ENCODE measurements around the gene KRT81. TPM values are rescaled to one million over a fixed set of nuclear protein-coding genes. Genes with fewer than 3 reads are reported as not detected.

KRT81 gene
- total RNA-seq, 1 donor from 2014 or later = not detected

DNA sequence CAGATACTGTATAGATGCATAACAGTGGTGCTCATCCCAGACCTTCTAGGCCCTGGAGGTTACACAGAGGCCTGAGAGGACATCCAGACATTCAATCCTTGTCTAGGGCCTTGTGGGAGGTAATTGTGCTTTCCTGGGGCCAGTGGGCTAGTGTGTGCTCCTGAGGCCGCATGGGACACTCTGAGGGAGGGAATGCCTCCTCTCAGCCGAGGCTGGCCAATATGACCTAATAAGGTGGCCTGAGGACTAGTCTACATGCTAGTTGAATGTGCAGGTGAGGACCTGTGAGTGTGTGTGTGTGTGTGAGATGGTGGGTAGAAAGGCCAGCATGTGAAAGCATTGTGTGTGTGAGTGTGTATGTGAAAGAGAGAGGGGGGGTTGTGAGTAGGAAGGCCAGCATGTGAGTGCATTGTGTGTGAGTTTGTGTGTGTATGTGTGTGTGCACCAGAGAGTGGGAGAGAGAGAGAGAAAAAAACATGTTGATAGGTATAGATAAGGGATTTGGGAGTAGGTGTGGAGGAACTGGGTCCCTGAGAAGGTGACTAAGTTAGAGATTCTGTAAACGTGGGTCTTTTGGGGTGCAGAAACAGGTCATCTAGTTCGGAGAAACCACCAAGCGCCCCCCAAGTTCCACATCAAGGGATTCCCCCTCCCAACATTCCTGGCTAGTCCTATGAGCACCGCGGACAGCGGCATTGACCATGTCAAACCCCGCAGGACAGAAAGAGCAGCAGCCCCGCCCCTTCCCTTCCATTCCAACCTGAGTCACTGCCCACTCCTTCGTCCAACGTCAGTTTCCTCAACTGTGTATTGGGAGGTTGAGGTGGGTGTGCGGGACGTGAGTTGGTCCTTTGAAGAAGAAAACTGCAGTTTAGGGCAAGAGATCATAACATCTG lies 9.7 kb upstream of the KRT81 start:
- Histone ChIP-seq H3K4me1 (no peaks in the 10 kb centered on the region), H3K27me3 (no peaks in the 10 kb centered on the region), H3K4me3 (no peak overlapping the region), H3K27ac (no peak overlapping the region), H3K36me3 (no peaks in the 10 kb centered on the region), H3K9me3 (no peaks in the 10 kb centered on the region)
- no peak for DNase-seq (ENCODE audit: low spot score in 2 of 2)
- TF ChIP-seq, protein P1, sequence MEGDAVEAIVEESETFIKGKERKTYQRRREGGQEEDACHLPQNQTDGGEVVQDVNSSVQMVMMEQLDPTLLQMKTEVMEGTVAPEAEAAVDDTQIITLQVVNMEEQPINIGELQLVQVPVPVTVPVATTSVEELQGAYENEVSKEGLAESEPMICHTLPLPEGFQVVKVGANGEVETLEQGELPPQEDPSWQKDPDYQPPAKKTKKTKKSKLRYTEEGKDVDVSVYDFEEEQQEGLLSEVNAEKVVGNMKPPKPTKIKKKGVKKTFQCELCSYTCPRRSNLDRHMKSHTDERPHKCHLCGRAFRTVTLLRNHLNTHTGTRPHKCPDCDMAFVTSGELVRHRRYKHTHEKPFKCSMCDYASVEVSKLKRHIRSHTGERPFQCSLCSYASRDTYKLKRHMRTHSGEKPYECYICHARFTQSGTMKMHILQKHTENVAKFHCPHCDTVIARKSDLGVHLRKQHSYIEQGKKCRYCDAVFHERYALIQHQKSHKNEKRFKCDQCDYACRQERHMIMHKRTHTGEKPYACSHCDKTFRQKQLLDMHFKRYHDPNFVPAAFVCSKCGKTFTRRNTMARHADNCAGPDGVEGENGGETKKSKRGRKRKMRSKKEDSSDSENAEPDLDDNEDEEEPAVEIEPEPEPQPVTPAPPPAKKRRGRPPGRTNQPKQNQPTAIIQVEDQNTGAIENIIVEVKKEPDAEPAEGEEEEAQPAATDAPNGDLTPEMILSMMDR (IDR thresholded peaks at IDR 0.05) = no peak
- intact Hi-C loops (cut with DNase I) = no loop called here

DNA sequence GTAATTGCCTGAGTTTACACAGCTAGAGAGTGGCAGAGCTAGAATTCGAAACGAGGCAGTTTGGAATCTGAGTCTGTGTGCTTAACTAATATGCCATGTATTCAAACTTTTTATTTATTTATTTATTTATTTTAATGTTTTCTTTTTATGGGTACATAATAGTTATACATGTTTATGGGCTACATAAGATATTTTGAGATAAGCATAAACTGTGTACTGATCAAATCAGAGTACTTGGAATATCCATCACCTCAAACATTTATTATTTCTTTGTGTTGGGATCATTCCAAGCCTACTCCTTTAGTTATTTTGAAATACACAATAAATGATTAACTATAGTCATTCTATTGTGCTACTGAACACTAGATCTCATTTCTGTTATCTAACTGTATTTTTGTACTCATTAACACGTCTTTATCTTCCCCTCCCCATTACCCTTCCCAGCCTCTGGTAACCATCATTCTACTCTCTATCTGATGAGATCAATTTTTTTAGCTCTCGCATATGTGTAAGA lies 7.4 kb upstream of the KRT81 start:
- Histone ChIP-seq H3K27ac (no peak overlapping the region), H3K27me3 (no peaks in the 10 kb centered on the region), H3K4me1 (no peaks in the 10 kb centered on the region), H3K36me3 (no peaks in the 10 kb centered on the region), H3K4me3 (no peak overlapping the region), H3K9me3 (no peaks in the 10 kb centered on the region)
- intact Hi-C loops (cut with DNase I) = no loop called here
- TF ChIP-seq, protein P1 (IDR thresholded peaks at IDR 0.05) = no peak
- no peak for DNase-seq (ENCODE audit: low spot score in 2 of 2)

DNA sequence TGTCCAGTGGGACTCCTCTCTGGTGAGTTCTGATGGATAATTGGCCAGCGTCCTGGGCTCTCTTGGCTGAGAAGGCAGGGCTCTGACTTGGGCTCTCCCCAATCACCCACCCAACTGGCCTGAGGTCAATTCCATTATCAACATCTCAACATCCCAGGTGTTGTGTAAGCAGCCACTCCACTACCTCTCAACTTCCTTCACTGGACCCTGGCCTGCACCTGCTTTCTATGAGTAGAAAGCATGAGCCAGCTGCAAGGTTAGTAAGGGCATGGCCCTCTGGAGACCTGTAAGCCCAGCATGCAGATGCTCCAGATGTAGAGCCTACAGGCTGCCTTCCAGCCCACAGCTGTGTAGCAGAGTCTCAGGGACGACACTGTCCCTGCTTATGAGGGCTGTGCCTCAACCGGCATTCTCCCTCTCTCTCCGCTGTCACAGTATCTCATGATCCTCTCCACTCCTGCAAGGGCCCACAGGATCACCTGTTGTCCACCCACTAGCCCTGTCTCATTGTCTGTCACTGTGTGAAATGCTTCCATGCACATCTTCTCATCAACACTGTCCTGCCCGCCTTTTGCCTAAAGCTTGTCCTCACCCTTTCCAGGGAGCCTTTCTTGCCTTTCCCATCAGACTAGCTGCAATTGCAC lies 5.4 kb upstream of the KRT81 start:
- Histone ChIP-seq H3K9me3 (no peaks in the 10 kb centered on the region), H3K4me3 (no peak overlapping the region), H3K4me1 (no peaks in the 10 kb centered on the region), H3K27me3 (no peaks in the 10 kb centered on the region), H3K27ac (no peak overlapping the region), H3K36me3 (no peaks in the 10 kb centered on the region)
- intact Hi-C loops (cut with DNase I) = no loop called here
- peak in 1 of 2 donors; percentile 52 for DNase-seq (ENCODE audit: low spot score in 2 of 2)
- TF ChIP-seq, protein P1 (IDR thresholded peaks at IDR 0.05) = no peak

DNA sequence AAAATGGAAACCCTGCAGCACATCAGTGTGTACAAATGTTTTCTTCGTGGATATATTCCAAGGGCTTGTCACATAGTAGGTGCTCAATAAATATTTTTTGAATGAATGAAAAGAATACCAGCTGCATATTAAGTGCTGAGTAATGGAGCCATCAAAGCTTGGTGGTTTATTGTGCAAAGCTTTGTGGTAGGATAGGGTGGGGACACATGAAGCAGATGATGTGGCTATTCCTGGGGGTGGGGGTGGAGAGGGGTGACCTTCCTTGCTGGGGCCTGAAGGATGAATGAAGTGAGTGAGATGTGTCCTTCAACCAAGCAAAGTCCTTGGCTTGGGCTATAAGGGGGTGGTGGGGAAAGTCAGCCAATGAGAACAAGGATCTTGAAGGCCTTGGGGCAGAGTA lies 4.3 kb upstream of the KRT81 start:
- TF ChIP-seq, protein P1 (IDR thresholded peaks at IDR 0.05) = no peak

DNA sequence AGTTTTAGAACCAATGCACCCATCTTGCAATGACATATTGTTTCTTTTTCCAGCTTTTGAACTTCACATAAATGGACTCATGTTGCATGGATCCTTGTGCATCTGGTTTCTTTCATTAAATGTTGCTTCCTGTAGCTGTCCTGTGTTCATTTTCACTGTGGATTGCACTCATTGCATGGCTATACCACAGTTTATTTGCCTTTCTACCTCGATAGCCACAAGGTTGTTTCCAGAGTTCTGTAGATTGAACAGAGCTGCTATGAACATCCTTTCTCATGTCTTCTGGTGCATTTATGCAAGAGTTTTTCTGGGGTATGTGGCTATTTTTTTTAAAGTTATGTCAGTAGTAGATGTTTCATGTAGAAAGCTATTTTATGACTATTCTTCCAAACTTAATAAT lies 3.5 kb upstream of the KRT81 start:
- intact Hi-C loops (cut with DNase I) = no loop called here
- H3K4me1 ChIP-seq = no peaks in the 10 kb centered on the region
- H3K27me3 ChIP-seq = no peaks in the 10 kb centered on the region
- TF ChIP-seq, protein P1 (IDR thresholded peaks at IDR 0.05) = no peak
- no peak overlapping the region for H3K27ac ChIP-seq
- H3K36me3 ChIP-seq = no peaks in the 10 kb centered on the region
- no peak for DNase-seq (ENCODE audit: low spot score in 2 of 2)
- no peak overlapping the region for H3K4me3 ChIP-seq
- no peaks in the 10 kb centered on the region for H3K9me3 ChIP-seq

More for the DNA sequence above, 4.3 kb upstream of the KRT81 start:
- Histone ChIP-seq H3K4me1 (no peaks in the 10 kb centered on the region), H3K27ac (no peak overlapping the region), H3K36me3 (no peaks in the 10 kb centered on the region), H3K27me3 (no peaks in the 10 kb centered on the region), H3K4me3 (no peak overlapping the region), H3K9me3 (no peaks in the 10 kb centered on the region)
- no peak for DNase-seq (ENCODE audit: low spot score in 2 of 2)
- intact Hi-C loops (cut with DNase I) = no loop called here
